Measurements from ENCODE around the gene MAD2L2. TPM values are rescaled to one million over a fixed set of nuclear protein-coding genes. Genes with fewer than 3 reads are reported as not detected.

Gene MAD2L2
- total and polyA plus RNA-seq, 9 of the 15 experiments (the other 6 are each of a cell fraction or from before 2014, with no cell fraction given) = 12.4 to 286 (median 143) TPM

DNA sequence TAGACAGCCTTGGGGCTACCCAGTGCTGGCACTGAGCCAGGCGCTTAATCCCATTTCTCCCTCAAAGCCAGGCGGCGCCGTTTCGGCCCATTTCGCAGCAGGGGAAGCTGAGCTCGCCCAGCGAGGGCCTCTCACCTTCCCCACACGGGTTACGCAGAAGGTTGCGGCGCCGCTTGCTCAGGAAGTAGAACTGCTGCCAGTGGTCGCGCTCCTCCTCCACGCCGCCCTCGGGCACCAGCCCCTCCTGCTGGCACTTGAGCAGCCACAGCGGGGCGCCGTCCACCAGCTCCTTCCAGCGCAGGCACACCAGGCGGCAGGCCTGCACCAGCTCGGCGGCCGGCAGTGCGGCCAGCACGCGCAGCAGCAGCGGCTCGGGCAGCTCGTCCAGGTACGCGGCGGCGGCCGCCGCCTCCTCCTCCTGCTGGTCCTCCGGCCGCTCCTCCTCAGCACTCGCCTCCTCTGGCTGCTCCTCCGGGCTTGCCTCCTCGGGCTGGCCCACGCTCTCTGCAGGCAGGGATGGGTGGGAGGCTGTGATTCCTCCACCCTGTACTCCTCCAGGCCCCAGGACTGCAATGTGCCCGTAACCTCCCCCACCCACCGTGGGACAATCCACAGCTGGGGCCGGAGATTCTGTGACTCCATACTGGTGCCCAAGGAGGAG is 30.5 kb downstream of the MAD2L2 start (continued):
- TF ChIP-seq POLR2G (IDR thresholded peaks at IDR 0.05; ENCODE audit: low read depth, low read length) (peak; percentile 59), HNRNPLL (IDR thresholded peaks at IDR 0.05; ENCODE audit: low read depth, low read length, poor library complexity, severe bottlenecking) (peak; percentile 55), SIX5 (IDR thresholded peaks at IDR 0.05; ENCODE audit: borderline replicate concordance in 1 of 2, insufficient read depth in 1 of 2, low read depth in 1 of 2, low read length in 2 of 2) (no peak), PHTF2 (CRISPR knock-in tag; IDR thresholded peaks at IDR 0.05) (no peak), SOX6 (IDR thresholded peaks at IDR 0.05) (peak; percentile 59; the same call in 1 of the 2 replicates), GABPB1 (CRISPR knock-in tag; IDR thresholded peaks at IDR 0.05) (peak; percentile 62; the same call in 1 of the 2 replicates), RAD21 (CRISPR knock-in tag; conservative IDR thresholded peaks at IDR 0.05 in 1 of 2, IDR thresholded peaks at IDR 0.05 in 1 of 2) (peak; percentile 99), FOSL1 (tag; conservative IDR thresholded peaks at IDR 0.05) (0 out of 2 replicates have a peak, but pooled peaks have one; percentile 17), GABPA (tag; conservative IDR thresholded peaks at IDR 0.05; ENCODE audit: low read depth) (no peak), RFX7 (CRISPR knock-in tag; IDR thresholded peaks at IDR 0.05) (no peak), ZNF408 (CRISPR knock-in tag; IDR thresholded peaks at IDR 0.05; ENCODE audit: low read depth) (no peak), MAFK (IDR thresholded peaks at IDR 0.05; ENCODE audit: low read length) (0 out of 2 replicates have a peak, but pooled peaks have one; percentile 18), NFXL1 (CRISPR knock-in tag; IDR thresholded peaks at IDR 0.05) (no peak), ZNF584 (CRISPR knock-in tag; IDR thresholded peaks at IDR 0.05; ENCODE audit: low read depth) (no peak), ZNF347 (CRISPR knock-in tag; IDR thresholded peaks at IDR 0.05; ENCODE audit: low read depth) (no peak), MLX (CRISPR knock-in tag; conservative IDR thresholded peaks at IDR 0.05) (no peak), ZNF23 (CRISPR knock-in tag; IDR thresholded peaks at IDR 0.05) (no peak), ZNF384 (IDR thresholded peaks at IDR 0.05; ENCODE audit: low read depth, low read length) (no peak), ZNF143 (CRISPR knock-in tag; IDR thresholded peaks at IDR 0.05) (0 out of 2 replicates have a peak, but pooled peaks have one; percentile 7), SMARCE1 (IDR thresholded peaks at IDR 0.05) (no peak), ZNF830 (CRISPR knock-in tag; IDR thresholded peaks at IDR 0.05) (no peak), SRSF1 (IDR thresholded peaks at IDR 0.05; ENCODE audit: low read depth, low read length) (no peak), TEAD2 (tag; IDR thresholded peaks at IDR 0.05) (no peak)
- TF ChIP-seq, protein P1, sequence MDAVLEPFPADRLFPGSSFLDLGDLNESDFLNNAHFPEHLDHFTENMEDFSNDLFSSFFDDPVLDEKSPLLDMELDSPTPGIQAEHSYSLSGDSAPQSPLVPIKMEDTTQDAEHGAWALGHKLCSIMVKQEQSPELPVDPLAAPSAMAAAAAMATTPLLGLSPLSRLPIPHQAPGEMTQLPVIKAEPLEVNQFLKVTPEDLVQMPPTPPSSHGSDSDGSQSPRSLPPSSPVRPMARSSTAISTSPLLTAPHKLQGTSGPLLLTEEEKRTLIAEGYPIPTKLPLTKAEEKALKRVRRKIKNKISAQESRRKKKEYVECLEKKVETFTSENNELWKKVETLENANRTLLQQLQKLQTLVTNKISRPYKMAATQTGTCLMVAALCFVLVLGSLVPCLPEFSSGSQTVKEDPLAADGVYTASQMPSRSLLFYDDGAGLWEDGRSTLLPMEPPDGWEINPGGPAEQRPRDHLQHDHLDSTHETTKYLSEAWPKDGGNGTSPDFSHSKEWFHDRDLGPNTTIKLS (IDR thresholded peaks at IDR 0.05; ENCODE audit: borderline replicate concordance, low read depth) = peak; percentile 27; the same call in 1 of the 2 replicates
- TF ChIP-seq, protein P2, sequence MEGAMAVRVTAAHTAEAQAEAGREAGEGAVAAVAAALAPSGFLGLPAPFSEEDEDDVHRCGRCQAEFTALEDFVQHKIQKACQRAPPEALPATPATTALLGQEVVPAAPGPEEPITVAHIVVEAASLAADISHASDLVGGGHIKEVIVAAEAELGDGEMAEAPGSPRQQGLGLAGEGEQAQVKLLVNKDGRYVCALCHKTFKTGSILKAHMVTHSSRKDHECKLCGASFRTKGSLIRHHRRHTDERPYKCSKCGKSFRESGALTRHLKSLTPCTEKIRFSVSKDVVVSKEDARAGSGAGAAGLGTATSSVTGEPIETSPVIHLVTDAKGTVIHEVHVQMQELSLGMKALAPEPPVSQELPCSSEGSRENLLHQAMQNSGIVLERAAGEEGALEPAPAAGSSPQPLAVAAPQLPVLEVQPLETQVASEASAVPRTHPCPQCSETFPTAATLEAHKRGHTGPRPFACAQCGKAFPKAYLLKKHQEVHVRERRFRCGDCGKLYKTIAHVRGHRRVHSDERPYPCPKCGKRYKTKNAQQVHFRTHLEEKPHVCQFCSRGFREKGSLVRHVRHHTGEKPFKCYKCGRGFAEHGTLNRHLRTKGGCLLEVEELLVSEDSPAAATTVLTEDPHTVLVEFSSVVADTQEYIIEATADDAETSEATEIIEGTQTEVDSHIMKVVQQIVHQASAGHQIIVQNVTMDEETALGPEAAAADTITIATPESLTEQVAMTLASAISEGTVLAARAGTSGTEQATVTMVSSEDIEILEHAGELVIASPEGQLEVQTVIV (CRISPR knock-in tag; IDR thresholded peaks at IDR 0.05; ENCODE audit: borderline replicate concordance) = no peak
